GM19238 (cell line): Measurements from ENCODE around the gene CRIP1.

Experiments
- DNase-seq: peaks from one replicate; pipeline ENCODE4 v3.0.0; 2011; ENCODE audit warnings: low spot score; ENCODE audit not compliant: insufficient read length

The CRIP1 gene

DNA sequence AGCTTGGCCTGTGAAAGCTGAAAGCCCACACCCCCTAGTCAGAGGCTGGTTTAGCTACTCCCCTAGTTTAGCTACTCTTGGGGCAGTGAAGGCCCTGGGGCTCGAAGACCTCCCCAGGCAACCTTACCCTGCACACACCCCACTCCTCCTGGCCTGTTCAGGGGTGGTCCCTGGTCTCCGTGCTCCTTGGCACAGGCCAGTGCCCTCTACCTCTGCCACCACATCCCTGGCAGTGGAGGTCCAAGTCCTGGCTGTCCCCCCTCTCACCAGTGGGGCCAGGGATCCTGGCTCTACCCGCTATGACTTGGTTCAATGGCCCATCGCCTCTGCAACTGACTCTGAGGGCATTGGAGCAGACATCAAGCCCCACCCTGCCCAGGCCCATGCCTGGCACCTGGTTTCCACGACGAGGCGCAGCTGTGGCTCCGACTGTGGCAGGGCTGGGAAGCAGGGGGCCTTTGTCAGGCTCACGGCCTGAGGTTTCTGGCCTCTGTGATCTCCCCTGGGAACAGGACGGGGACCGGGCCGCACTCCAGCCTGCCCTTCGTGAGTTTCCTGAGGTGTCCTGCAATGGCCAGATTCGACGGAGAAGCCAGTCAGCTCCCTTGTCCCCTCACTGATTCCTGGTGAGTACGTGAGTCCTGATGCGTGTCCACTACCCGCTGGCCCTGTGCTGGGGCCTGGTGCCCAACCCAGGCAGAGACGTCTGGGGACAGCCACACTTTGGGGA, 45.4 kb downstream of the CRIP1 start:
- no peak for DNase-seq

DNA sequence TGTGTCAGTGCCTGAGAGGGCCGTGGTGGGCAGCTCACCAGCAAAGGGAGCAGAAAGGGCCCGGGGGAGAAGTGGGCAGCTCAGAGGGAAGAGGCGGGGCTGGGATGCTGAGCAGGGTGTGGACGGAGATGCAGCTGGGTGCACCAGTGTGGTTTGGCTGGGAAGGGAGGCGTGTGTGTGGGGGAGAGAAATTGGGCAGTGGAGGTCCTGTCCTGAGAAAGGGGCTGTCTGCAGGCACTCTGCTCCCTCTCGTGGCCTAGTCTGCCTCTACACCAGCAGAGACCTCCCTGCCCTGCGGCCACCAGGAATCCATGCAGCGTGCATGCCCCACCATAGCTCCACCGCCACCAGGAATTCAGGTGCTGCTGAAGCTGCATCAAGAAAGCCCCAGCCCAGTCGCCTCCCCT, 46.1 kb downstream of the CRIP1 start:
- peak; percentile 66 for DNase-seq

DNA sequence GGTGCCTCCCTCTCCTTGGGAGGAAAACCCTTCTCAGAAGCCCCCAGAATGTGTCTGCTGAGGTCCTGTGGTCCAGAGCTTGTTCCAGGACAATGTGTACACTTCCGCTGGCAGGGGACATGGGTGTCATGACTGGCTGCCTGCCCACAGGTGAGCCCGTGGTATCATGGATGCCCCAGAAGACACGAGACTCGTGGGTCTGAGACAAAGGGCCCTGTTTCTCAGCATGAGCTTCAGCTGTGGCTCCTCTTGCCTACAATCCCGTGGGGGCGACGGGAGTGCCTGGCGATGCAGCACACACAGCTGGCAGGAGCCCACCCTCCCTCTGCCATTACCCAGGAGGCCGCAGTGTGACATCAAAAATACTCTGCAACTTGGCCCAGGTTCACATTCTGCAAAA, 46.7 kb downstream of the CRIP1 start:
- DNase-seq: no peak

DNA sequence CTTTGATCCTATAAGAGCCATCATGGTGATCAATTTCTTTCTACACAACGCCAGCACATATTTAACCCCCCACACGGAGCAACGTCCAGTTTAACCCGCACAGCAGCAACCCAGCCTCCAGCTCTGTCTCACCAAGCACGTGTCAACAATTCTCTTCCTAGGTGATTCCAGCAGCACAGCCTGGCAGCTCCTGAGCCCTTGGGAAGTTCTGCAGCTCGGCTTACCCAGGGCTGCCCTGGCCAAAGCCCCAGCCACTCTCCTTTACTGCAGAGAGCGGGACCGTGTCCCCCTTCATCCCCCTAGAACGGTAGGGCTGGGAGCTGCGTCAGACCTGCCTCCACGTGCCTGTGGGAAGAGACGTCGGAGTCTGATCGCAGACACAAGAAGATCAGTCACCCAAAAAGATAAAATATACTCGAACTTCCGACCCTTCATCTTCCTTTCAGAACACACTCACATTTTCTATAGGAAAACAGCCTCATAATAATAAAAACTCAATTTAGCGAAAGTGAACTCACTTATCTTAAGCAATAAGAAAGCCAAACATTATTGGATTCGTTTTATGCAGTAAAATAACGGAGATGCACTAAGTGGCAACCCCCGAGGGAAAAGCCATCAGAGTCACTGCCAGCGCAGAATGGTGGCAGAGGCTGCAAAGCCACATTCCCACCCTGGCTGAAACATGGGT, 47.3 kb downstream of the CRIP1 start:
- no peak for DNase-seq

DNA sequence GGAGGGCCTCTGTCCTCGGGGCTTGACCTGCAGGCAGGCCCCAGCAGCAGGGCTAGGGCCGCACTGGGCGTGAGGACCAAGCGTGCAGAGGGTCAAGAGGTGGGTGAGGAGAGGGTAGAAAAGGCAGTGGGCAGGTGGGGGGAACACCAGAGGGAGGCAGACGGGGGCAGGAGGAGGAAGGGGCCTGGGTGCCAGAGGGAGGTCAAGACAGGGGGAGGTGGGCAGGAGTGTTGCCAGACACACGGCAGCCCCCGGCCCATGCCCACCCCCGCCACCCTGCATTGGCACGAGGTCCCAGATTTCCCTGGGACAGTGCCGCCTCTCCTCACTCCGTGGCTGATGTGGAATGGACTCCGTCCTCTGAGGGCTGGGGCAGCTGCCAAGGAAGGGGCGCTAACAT, 47.9 kb downstream of the CRIP1 start:
- DNase-seq: no peak

DNA sequence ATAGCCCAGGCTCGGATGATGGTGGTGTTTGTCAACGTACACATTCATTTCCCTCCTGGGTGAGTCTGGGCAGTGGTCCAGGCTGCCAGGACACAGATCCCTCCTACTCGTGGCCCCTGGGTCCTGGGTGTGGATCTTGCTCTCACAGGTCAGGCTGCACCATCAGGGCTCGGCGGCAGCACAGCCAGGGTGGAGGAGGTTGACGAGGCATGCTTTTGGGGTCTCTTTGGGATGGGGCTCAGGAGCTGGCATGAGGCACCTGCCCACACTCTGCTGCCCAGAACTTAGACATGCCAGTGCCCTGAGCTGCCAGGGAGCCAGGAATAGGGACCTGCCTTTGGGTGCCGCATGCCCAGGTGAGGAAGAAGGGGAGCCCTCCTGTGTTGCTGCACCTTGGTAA, 49.4 kb downstream of the CRIP1 start:
- DNase-seq: no peak

DNA sequence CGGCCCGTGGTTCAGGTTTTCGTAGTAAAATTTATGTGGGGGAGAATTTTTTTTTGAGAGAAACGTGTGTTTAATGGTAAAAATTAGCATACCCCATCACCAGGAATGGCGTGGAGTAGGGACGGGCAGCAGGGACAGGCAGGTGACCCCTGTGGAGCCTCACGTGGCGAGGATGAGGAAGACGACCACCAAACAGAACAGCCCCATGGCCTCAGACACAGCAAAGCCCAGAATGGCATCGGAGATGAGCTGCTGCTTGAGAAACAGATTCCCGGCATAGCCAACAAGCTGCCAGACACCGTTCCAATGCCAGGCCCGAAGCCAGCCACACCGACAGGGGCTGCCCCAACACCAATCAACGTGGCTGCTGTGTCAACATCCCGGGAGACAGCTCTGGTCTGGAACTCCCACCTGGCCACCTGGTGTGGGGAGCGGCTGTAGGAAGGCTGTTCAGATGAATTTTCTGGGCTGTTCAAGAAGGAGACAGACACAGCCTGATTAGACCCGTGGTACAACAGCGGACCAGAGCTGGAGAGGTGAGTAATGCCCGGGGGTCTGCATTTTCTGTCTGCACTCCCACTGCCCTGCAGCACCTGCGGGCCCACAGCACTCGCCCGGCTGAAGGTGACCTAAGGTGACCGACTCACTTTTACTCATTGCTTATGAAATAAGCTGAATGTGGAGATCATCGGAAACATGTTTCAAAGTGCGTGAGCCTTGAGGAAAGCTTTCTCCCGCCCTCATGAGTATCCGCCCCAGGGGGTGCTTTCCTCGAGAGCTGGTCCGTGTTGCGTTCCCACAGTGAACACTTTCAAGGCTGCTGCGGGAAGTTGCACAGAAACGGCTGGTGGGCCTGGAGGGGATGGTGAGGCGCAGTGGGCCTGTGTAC, 50.2 kb downstream of the CRIP1 start:
- DNase-seq: no peak

DNA sequence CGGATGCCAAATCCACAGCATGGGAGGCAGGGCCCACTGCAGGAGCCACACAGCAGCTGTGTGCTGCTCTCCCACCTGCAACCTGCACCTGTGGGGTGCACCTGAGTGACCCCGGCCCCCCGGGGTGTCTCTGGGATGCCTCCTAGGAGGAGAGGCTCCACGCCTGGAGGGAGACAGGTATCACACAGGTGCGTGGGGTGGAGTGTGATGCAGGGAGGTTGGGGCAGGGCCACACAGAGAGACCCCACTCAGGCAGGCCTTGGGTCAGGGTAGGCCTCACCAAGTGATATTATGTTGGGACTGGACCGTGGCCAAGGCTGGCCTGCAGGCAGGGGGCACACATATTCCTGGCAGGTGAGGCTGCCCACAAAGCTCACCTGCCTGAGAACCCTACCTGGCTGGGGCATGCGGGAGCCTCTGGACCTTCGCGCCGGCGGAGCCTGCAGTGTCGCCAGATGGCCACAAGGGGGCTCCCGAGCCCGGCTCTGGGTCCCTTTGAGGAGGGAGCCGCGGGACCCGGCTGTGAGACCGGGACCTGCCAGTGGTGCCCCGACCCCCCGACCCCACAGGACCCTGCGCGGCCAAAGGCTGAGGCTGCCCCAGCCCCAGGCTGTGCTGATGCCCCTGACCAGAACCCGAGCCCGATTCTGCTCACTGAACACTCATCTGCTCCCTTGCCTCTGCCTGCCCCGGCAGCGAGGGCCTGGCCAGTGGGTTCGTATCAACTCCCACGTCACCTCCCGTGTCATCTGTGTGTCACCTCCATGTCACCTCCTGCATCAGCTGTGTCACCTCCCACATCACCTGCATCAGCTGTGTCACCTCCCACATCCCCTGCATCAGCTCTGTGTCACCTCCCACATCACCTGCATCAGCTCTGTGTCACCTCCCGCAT, 51.1 kb downstream of the CRIP1 start:
- peak; percentile 82 for DNase-seq
